ENCODE results near the gene BCAS1.

GRCh38 chr20:53958260-53958659, 112.1 kb downstream of the BCAS1 start:
- TF ChIP-seq CTCF (IDR thresholded peaks at IDR 0.05) = no peak
- no peak for TF ChIP-seq POLR2A (IDR thresholded peaks at IDR 0.05)

Measured in right lobe of liver (tissue), 4 donors.